ENCODE results near the gene TRDMT1.
"Not testable (repeated sequence)": the region's sequence is repeated elsewhere in the genome, so short reads cannot be mapped to it uniquely, and the experiment has no call there.

TRDMT1 gene

GRCh38 chr10:17126327-17126726, 75.1 kb downstream of the TRDMT1 start:
- no peak for DNase-seq

- no peak for DNase-seq
Observed at GRCh38 chr10:17125206-17125893, 76.1 kb downstream of the TRDMT1 start.

- no peak for DNase-seq
Observed at GRCh38 chr10:17123961-17124360, 77.5 kb downstream of the TRDMT1 start.

GRCh38 chr10:17122726-17123661, 78.5 kb downstream of the TRDMT1 start:
- DNase-seq: no peak

GRCh38 chr10:17122052-17122451, 79.4 kb downstream of the TRDMT1 start:
- DNase-seq: no peak

- no peak for DNase-seq
Observed at GRCh38 chr10:17120694-17121093, 80.8 kb downstream of the TRDMT1 start.

GRCh38 chr10:17119845-17120244, 81.6 kb downstream of the TRDMT1 start:
- no peak for DNase-seq

- peak; percentile 67 for DNase-seq
Observed at GRCh38 chr10:17116193-17116592, 85.3 kb downstream of the TRDMT1 start.

GRCh38 chr10:17115683-17116082, 85.8 kb downstream of the TRDMT1 start:
- DNase-seq: peak; percentile 39

- DNase-seq: not testable (repeated sequence)
Observed at GRCh38 chr10:17114878-17115444, 86.5 kb downstream of the TRDMT1 start.

- no peak for DNase-seq
Observed at GRCh38 chr10:17113889-17114540, 87.5 kb downstream of the TRDMT1 start.

GRCh38 chr10:17113346-17113745, 88.1 kb downstream of the TRDMT1 start:
- DNase-seq: no peak

- no peak for DNase-seq
Observed at GRCh38 chr10:17112566-17112965, 88.9 kb downstream of the TRDMT1 start.

GRCh38 chr10:17109475-17110207, 91.8 kb downstream of the TRDMT1 start:
- no peak for DNase-seq

- DNase-seq: no peak
Observed at GRCh38 chr10:17109046-17109445, 92.4 kb downstream of the TRDMT1 start.

- no peak for DNase-seq
Observed at GRCh38 chr10:17106991-17107390, 94.5 kb downstream of the TRDMT1 start.

GRCh38 chr10:17101910-17102266, 99.6 kb downstream of the TRDMT1 start:
- no peak for DNase-seq

- no peak for DNase-seq
Observed at GRCh38 chr10:17101257-17101909, 100.1 kb downstream of the TRDMT1 start.

GRCh38 chr10:17100586-17100985, 100.9 kb downstream of the TRDMT1 start:
- no peak for DNase-seq

- DNase-seq: no peak
Observed at GRCh38 chr10:17098012-17098411, 103.5 kb downstream of the TRDMT1 start.

Data from NCI-H82 (cell line).